ENCODE data around the gene SHANK1.

The SHANK1 gene

DNA sequence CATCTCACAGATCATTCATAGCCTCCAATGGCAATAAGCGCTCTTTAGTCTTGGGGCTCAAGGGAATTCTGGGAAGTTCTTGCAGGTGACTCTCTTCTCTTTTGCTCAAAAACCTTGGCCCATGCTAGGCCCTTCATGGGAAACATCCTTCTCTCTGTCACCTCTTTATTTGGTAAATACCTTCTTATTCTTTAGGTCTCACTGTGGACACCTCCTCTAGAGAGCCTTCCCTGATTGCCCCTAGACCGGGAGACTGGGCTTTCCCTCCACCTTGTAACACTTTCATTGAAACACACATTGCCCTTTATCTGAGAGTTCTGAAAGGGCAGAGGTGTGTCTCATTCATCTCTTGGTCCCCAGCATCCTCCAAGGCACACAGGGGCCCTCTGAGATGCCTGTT, 68.4 kb downstream of the SHANK1 start:
- Mint-ChIP-seq H3K36me3 (ENCODE audit: low read depth) (no peaks in the 10 kb centered on the region), H3K4me3 (no peak overlapping the region), H3K4me1 (peaks cover 26% of the 10 kb centered on the region), H3K9me3 (peaks cover 9% of the 10 kb centered on the region), H3K27ac (no peak overlapping the region), H3K27me3 (ENCODE audit: low read depth, poor library complexity) (peaks cover 49% of the 10 kb centered on the region)
- no peak for DNase-seq
- TF ChIP-seq, protein P1, sequence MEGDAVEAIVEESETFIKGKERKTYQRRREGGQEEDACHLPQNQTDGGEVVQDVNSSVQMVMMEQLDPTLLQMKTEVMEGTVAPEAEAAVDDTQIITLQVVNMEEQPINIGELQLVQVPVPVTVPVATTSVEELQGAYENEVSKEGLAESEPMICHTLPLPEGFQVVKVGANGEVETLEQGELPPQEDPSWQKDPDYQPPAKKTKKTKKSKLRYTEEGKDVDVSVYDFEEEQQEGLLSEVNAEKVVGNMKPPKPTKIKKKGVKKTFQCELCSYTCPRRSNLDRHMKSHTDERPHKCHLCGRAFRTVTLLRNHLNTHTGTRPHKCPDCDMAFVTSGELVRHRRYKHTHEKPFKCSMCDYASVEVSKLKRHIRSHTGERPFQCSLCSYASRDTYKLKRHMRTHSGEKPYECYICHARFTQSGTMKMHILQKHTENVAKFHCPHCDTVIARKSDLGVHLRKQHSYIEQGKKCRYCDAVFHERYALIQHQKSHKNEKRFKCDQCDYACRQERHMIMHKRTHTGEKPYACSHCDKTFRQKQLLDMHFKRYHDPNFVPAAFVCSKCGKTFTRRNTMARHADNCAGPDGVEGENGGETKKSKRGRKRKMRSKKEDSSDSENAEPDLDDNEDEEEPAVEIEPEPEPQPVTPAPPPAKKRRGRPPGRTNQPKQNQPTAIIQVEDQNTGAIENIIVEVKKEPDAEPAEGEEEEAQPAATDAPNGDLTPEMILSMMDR (IDR thresholded peaks at IDR 0.05), result no peak

- H3K4me1 Mint-ChIP-seq, result peaks cover 24% of the 10 kb centered on the region
- H3K4me3 Mint-ChIP-seq, result no peak within 1 kb of the TSS
- H3K27me3 Mint-ChIP-seq (ENCODE audit: low read depth, poor library complexity), result peaks cover 35% of the 10 kb centered on the region
- H3K36me3 Mint-ChIP-seq (ENCODE audit: low read depth), result no peaks in the 10 kb centered on the region
- H3K27ac Mint-ChIP-seq, result no peak within 1 kb of the TSS
- TF ChIP-seq, protein P1 (IDR thresholded peaks at IDR 0.05), result no peak
- H3K9me3 Mint-ChIP-seq, result peaks cover 4% of the 10 kb centered on the region
- peak; percentile 53 for DNase-seq
Observed at GRCh38 chr19:50649433-50650391, 69.9 kb downstream of the SHANK1 start, which contains the start of gene C19orf81. Gene C19orf81 (plus strand): TSS chr19:50649445. CDS start chr19:50649445, 0 bp downstream.

DNA sequence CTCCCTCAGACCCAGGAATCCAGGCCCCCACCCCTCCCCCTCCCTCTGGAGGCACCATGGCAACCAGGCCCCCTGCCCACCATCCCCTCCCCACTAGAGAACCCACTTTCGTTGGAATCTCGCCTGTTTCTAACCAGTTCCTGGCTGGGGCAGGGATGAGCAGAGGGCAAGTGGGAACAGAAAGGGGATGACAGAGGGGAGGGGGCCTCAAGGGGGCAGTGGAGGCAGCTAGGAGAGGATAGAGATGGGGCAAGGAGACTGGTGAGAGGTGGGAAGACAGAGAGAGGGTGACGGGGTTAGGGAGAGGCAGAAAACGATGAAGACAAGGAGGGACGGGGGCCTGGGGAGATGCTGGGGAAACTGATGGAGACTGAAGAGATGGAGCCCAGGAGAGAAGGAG, 70.9 kb downstream of the SHANK1 start:
- Mint-ChIP-seq H3K27ac (no peak overlapping the region), H3K4me3 (no peak overlapping the region), H3K36me3 (ENCODE audit: low read depth) (no peaks in the 10 kb centered on the region), H3K9me3 (no peaks in the 10 kb centered on the region), H3K27me3 (ENCODE audit: low read depth, poor library complexity) (peaks cover 25% of the 10 kb centered on the region), H3K4me1 (peaks cover 19% of the 10 kb centered on the region)
- no peak for DNase-seq
- TF ChIP-seq, protein P1 (IDR thresholded peaks at IDR 0.05), result no peak

- H3K27ac Mint-ChIP-seq, result no peak overlapping the region
- no peaks in the 10 kb centered on the region for H3K36me3 Mint-ChIP-seq (ENCODE audit: low read depth)
- no peak overlapping the region for H3K4me3 Mint-ChIP-seq
- TF ChIP-seq, protein P1 (IDR thresholded peaks at IDR 0.05), result no peak
- DNase-seq, result no peak
- H3K27me3 Mint-ChIP-seq (ENCODE audit: low read depth, poor library complexity), result peaks cover 19% of the 10 kb centered on the region
- peaks cover 12% of the 10 kb centered on the region for H3K4me1 Mint-ChIP-seq
- no peaks in the 10 kb centered on the region for H3K9me3 Mint-ChIP-seq
Observed at GRCh38 chr19:50647879-50648615, 71.6 kb downstream of the SHANK1 start.

DNA sequence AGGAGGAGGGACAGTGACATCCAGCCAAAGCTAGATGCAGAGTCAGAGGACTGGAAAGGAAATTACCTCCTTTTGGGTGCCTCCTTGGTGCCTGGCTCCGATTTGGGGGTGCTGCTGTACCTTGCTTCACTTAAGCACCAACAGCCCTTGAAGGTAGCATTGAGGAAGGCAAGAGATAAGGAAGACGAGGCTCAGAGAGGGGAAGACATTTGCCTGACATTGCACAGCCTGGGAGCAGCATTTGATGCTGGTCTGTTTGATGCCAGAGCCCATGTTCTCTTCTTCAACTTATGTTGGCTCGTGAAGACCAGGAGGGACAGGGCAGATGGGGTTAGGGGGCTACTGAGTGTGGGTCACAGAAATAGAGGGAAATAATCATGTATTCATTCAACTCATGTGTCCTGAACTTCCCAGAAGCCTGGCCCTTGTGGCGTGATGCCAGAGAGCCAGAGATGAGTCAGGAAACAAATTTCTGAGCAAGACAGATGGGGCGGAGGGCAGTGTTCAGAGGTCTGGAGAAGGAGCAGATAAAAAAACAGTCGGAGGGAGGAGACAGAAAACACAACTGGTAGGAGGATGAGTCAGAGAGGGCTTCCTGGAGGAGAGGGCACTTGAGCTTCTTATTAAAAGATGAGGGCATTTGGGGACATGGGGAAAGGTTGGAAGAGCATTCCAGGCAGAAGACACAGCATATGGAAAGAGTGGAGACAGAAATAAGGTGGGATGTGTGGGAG, 73.4 kb downstream of the SHANK1 start:
- DNase-seq, result no peak
- Mint-ChIP-seq H3K36me3 (ENCODE audit: low read depth) (no peaks in the 10 kb centered on the region), H3K4me3 (no peak overlapping the region), H3K4me1 (peaks cover 12% of the 10 kb centered on the region), H3K27ac (no peak overlapping the region), H3K27me3 (ENCODE audit: low read depth, poor library complexity) (peaks cover 9% of the 10 kb centered on the region), H3K9me3 (no peaks in the 10 kb centered on the region)
- TF ChIP-seq, protein P1 (IDR thresholded peaks at IDR 0.05), result no peak
